Stimulated activated CD8-positive, alpha-beta memory T cell treated with anti-CD3 and anti-CD28 coated beads, Interleukin-7, amount 100 ng/mL, for 24 hours (primary cell): ENCODE measurements around the gene DRD2.
"Not testable (repeated sequence)": the region's sequence is repeated elsewhere in the genome, so short reads cannot be mapped to it uniquely, and the experiment has no call there.

Experiments used
- DNase-seq: peaks from one replicate; pipeline ENCODE4 v3.0.0-alpha.2; 2020; ENCODE audit warnings: low read depth

Gene DRD2

DNA sequence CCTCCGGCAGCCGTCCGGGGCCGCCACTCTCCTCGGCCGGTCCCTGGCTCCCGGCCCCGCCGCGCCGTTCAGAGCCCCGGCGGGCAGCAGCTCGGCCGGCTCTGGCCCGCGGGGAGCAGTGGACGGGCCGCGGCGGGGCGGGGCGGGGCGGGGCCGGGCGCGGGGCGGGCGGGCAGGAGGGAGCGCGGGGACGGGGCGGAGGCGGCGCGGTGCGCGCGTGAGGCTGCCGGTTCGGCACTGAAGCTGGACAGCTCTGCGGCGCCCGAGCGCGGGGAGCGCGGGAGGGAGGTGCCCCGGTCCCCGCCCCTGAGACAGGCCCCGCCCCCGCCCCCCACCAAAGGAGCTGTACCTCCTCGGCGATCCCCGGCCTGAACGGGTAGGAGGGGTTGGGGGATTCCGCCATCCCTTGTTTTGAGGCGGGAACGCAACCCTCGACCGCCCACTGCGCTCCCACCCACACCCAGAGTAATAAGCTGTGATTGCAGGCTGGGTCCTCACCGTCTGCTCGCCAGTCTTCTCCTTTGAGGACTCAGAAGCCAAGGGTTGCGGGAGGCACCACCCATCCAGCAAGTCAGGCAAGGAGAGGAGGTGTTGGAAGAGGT, at the start of gene DRD2:
DRD2 (minus strand) TSS at position 239 of the 602 bp plus-strand sequence. CDS start 50,747 bp downstream, outside the sequence.
- DNase-seq = no peak

- not testable (repeated sequence) for DNase-seq
Measured at GRCh38 chr11:113523906-113524305, 48.7 kb upstream of the DRD2 start.

GRCh38 chr11:113521737-113522517, 46.7 kb upstream of the DRD2 start:
- no peak for DNase-seq

GRCh38 chr11:113519989-113520613, 44.9 kb upstream of the DRD2 start:
- no peak for DNase-seq

- no peak for DNase-seq
Measured at GRCh38 chr11:113518716-113519495, 43.7 kb upstream of the DRD2 start.

GRCh38 chr11:113517361-113517760, 42.2 kb upstream of the DRD2 start:
- no peak for DNase-seq

- no peak for DNase-seq
Measured at GRCh38 chr11:113514856-113515255, 39.7 kb upstream of the DRD2 start.

- no peak for DNase-seq
Measured at GRCh38 chr11:113507341-113507740, 32.1 kb upstream of the DRD2 start.

DNA sequence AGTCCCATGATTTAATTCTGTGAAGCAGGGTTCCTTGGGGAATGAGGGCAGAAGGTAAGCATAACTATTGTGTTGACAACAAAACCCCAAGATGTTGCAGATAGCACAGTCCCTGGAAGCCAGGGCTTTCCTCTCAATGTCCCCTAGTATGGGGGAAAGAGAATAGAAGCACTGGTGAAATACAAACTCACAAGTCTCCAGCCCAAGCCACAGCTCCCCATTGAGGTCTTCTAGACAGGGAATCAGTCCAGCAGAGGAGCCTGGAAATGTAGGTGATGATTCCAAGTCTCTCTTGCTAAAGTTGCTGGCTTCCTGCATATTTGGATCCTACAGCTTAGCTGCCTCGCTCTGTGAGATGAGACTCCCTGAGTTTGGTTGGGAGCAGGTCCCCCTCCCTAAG, 31.7 kb upstream of the DRD2 start:
- DNase-seq = no peak

DNA sequence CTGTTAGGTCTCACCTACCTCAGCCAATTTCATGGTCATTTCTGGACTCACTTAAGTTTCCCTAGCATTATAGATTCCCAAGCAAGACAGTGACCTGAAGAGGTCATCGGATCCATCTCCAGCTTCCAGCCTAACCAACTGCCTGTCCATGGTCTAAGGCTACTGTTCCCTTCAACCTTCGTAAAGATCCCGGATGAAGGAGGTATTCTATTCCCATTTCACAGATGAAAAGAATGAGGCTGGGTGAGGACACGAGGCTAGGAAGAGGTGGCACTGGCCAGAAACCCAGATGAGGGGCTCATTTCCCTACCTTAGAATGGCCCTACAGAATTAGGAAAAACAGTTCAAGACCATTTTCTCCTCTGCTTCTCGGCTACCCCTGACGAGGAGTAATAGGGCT, 31.3 kb upstream of the DRD2 start:
- DNase-seq = no peak

- no peak for DNase-seq
Measured at GRCh38 chr11:113505541-113506375, 30.6 kb upstream of the DRD2 start.

- DNase-seq = no peak
Measured at GRCh38 chr11:113505046-113505445, 29.8 kb upstream of the DRD2 start.

DNA sequence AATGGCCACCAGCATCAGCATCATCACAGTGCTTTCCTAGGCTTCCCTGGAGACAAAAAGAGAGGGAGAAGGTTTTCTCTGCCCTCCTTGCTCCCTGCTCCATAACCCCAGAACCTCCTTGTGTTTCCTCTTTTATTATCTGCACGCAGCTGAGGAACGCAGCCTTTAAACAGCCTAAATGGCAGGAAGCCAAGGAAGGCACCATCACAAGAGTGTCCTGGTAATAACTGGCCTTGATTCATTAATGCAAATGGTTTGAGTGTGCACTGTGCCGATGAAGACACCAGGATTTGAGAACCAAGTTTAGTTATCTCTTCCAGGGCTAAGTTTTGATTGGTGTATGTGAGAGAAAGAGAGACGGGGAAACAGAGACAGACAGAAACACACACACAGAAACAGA, 29.4 kb upstream of the DRD2 start:
- no peak for DNase-seq

GRCh38 chr11:113504071-113504470, 28.9 kb upstream of the DRD2 start:
- no peak for DNase-seq

- no peak for DNase-seq
Measured at GRCh38 chr11:113497066-113497910, 22.1 kb upstream of the DRD2 start.

- no peak for DNase-seq
Measured at GRCh38 chr11:113496026-113496651, 20.9 kb upstream of the DRD2 start.

- no peak for DNase-seq
Measured at GRCh38 chr11:113494021-113494420, 18.8 kb upstream of the DRD2 start.

DNA sequence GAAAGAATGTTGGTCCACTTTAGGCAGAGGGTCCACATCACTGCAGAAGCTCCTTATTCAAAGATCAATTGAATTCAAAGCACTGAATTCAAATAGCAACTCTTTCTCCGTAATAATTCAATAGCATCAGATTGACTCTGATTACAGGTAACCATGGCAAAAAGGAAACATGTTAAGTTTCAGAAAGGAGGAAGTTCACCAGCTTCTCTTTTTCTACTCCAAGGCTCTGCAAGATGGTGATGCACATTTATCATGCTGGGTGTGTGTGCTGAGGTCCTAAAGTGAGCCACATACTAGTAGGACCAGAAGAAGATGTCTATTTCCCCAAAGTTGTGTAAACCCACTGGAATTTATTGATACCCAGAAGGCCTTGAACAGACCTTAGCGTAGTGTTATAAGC, 18.0 kb upstream of the DRD2 start:
- DNase-seq = no peak

DNA sequence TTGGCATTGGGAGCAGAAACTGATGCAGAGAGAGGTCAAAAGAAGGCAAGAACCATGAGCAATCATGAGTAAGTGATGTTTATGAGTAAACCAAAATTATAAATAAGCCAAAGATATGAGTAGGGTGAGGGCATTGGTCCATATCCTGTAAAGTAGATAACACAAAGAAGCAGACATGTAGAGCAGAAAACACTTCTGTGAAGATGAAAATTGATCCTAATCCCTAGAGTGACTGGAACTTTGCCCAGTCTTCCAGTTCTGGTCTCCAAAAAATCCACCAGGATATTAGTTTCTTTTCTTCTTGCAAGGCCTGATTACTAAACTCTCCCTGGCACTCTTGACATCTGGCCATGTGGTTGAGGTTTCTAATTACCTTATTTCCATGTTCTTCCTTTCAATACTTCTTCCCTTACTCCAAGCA, 13.7 kb upstream of the DRD2 start:
- no peak for DNase-seq

DNA sequence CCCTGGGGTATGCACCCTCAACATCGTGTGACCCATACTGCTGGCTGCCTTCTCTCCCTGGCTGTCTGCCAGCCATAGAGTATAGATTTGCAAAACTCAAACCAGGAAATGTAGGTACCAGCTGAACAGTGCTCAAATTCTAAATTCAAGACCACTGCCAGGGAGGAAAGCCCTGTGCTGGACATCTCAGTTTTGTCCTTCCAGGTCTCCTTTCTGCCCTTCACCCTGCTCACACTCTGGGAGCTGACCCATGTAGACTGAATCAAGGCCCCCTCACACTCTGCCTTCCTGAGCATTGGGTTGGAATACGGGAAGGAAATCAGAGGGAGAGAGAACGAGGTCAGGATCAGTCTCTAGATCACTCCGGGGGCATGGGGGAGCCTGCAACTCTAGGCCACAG, 12.4 kb upstream of the DRD2 start:
- no peak for DNase-seq
